ENCODE results near the gene TKTL2.

TKTL2 gene

DNA sequence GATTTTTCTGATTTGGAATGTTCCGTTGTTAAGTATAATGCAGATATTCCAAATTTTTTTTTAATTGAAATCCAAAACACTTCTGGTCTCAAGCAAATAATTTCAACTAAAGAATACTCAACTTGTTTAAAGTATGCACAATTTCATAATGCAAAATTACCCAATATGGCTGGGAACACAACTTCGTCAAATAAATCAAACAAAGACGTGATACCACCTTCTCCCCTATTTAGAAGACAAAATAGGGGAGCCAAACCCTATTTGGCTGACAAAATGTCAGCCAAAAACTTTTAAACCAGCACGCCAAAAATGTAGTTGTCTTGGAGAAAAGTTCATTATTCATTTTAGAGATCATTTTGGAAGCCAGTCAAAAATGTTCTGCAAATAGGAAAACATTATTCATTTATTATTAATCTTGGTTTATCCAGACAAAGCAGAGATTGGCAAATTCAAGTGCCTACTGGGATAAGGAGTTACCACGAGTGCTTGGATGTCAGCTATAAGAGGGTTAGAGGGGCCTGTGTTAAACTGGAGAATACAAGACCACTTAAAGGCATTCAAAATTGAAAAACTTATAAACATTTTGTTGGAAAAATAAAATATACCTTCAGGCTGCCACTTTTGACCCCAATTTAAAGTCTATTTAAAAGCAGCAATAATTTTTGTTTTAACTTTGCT lies 3.3 kb upstream of the TKTL2 start:
- Histone ChIP-seq H3K79me2 (ENCODE audit: insufficient read depth, low read length) (no peaks in the 10 kb centered on the region), H3K4me1 (ENCODE audit: insufficient read depth, low read length) (no peaks in the 10 kb centered on the region), H3K4me3 (ENCODE audit: low read depth in 1 of 2, low read length in 2 of 2) (no peak overlapping the region), H3K36me3 (ENCODE audit: insufficient read depth, low read length) (no peaks in the 10 kb centered on the region), H4K20me1 (ENCODE audit: insufficient read depth, low read length) (no peaks in the 10 kb centered on the region), H3K27ac (ENCODE audit: low read length) (no peak overlapping the region), H3K4me2 (ENCODE audit: insufficient read depth, low read length) (no peak overlapping the region), H2AFZ (ENCODE audit: low read depth, low read length) (no peak overlapping the region), H3K9me3 (ENCODE audit: insufficient read depth, low read length, severe bottlenecking) (no peaks in the 10 kb centered on the region), H3K9ac (ENCODE audit: low read depth, low read length) (no peak overlapping the region), H3K27me3 (ENCODE audit: insufficient read depth, low read length, poor library complexity) (no peaks in the 10 kb centered on the region)
- no peak for TF ChIP-seq EZH2 (IDR thresholded peaks at IDR 0.05; ENCODE audit: borderline replicate concordance, low read depth, low read length, severe bottlenecking)
- TF ChIP-seq, protein P1, sequence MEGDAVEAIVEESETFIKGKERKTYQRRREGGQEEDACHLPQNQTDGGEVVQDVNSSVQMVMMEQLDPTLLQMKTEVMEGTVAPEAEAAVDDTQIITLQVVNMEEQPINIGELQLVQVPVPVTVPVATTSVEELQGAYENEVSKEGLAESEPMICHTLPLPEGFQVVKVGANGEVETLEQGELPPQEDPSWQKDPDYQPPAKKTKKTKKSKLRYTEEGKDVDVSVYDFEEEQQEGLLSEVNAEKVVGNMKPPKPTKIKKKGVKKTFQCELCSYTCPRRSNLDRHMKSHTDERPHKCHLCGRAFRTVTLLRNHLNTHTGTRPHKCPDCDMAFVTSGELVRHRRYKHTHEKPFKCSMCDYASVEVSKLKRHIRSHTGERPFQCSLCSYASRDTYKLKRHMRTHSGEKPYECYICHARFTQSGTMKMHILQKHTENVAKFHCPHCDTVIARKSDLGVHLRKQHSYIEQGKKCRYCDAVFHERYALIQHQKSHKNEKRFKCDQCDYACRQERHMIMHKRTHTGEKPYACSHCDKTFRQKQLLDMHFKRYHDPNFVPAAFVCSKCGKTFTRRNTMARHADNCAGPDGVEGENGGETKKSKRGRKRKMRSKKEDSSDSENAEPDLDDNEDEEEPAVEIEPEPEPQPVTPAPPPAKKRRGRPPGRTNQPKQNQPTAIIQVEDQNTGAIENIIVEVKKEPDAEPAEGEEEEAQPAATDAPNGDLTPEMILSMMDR (IDR thresholded peaks at IDR 0.05; ENCODE audit: borderline replicate concordance, extremely low read depth, low read length, poor library complexity, severe bottlenecking), result no peak
- no peak for DNase-seq
- ATAC-seq (ENCODE audit: insufficient read depth, low read depth), result no peak

DNA sequence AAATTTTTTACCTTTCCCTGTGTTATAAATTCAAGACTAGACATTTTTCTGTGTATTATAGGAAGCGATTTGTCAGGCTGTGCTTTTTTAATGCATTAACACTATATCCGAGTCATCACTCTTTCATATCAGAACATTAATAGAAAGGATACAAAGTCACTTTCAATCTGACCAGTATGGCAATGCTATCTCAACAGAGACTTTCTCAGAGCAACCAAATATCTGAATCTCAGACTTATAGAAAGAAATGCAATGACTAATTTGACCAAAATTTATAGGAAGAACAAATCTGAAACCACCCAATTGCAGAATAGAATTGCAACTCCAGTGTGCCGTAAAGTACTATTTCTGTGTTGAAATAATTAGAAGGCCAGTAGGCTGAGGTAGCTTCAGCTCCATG lies 473 bp upstream of the TKTL2 start:
- no peaks in the 10 kb centered on the region for H3K79me2 ChIP-seq (ENCODE audit: insufficient read depth, low read length)
- no peak overlapping the region for H3K27ac ChIP-seq (ENCODE audit: low read length)
- no peak overlapping the region for H3K4me2 ChIP-seq (ENCODE audit: insufficient read depth, low read length)
- H2AFZ ChIP-seq (ENCODE audit: low read depth, low read length), result no peak overlapping the region
- TF ChIP-seq EZH2 (IDR thresholded peaks at IDR 0.05; ENCODE audit: borderline replicate concordance, low read depth, low read length, severe bottlenecking), result no peak
- TF ChIP-seq, protein P1 (IDR thresholded peaks at IDR 0.05; ENCODE audit: borderline replicate concordance, extremely low read depth, low read length, poor library complexity, severe bottlenecking), result no peak
- H4K20me1 ChIP-seq (ENCODE audit: insufficient read depth, low read length), result no peaks in the 10 kb centered on the region
- no peaks in the 10 kb centered on the region for H3K4me1 ChIP-seq (ENCODE audit: insufficient read depth, low read length)
- H3K9me3 ChIP-seq (ENCODE audit: insufficient read depth, low read length, severe bottlenecking), result no peaks in the 10 kb centered on the region
- H3K27me3 ChIP-seq (ENCODE audit: insufficient read depth, low read length, poor library complexity), result no peaks in the 10 kb centered on the region
- ATAC-seq (ENCODE audit: insufficient read depth, low read depth) (no peak), DNase-seq (no peak)
- H3K9ac ChIP-seq (ENCODE audit: low read depth, low read length), result no peak overlapping the region
- no peak overlapping the region for H3K4me3 ChIP-seq (ENCODE audit: low read depth in 1 of 2, low read length in 2 of 2)
- no peaks in the 10 kb centered on the region for H3K36me3 ChIP-seq (ENCODE audit: insufficient read depth, low read length)

DNA sequence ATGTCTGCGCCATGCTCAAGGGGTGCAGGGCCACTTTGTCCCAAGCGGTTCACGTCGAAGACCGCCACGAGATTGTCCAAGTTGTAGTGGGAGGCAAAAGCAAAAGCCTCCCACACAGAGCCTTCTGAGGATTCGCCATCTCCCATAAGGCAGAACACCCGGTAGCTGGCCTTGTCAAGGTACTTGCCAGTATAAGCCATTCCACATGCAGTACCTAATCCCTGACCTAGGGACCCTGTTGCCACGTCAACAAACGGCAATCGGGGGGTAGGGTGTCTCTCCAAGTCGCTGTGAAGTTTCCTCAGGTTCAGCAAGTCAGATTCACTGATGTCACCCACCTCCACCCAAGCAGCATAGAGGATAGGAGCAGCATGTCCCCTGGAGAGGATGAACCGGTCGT lies 424 bp downstream of the TKTL2 start:
- no peak for DNase-seq
- ATAC-seq (ENCODE audit: insufficient read depth, low read depth), result no peak
- TF ChIP-seq, protein P1 (IDR thresholded peaks at IDR 0.05; ENCODE audit: borderline replicate concordance, extremely low read depth, low read length, poor library complexity, severe bottlenecking), result no peak
- no peak for TF ChIP-seq EZH2 (IDR thresholded peaks at IDR 0.05; ENCODE audit: borderline replicate concordance, low read depth, low read length, severe bottlenecking)
- no peak overlapping the region for H3K9ac ChIP-seq (ENCODE audit: low read depth, low read length)
- H3K27me3 ChIP-seq (ENCODE audit: insufficient read depth, low read length, poor library complexity), result no peaks in the 10 kb centered on the region
- no peaks in the 10 kb centered on the region for H4K20me1 ChIP-seq (ENCODE audit: insufficient read depth, low read length)
- no peaks in the 10 kb centered on the region for H3K9me3 ChIP-seq (ENCODE audit: insufficient read depth, low read length, severe bottlenecking)
- H3K79me2 ChIP-seq (ENCODE audit: insufficient read depth, low read length), result no peaks in the 10 kb centered on the region
- no peaks in the 10 kb centered on the region for H3K36me3 ChIP-seq (ENCODE audit: insufficient read depth, low read length)
- H3K4me3 ChIP-seq (ENCODE audit: low read depth in 1 of 2, low read length in 2 of 2), result no peak overlapping the region
- H3K4me1 ChIP-seq (ENCODE audit: insufficient read depth, low read length), result no peaks in the 10 kb centered on the region
- no peak overlapping the region for H3K4me2 ChIP-seq (ENCODE audit: insufficient read depth, low read length)
- H3K27ac ChIP-seq (ENCODE audit: low read length), result no peak overlapping the region
- H2AFZ ChIP-seq (ENCODE audit: low read depth, low read length), result no peak overlapping the region
